Upper lobe of right lung (tissue), 1 donor: ENCODE data around the gene CLEC20A. TPM values are rescaled to one million over a fixed set of nuclear protein-coding genes. Genes with fewer than 3 reads are reported as not detected.
A peak's percentile ranks its signal among the peaks of the same experiment; 100 is the strongest.

Source experiments
- ATAC-seq: fragments of 200-7000 bp; cut with Tn5 transposase; one replicate; pipeline ENCODE4 v1.9.1; 2020; ENCODE audit warnings: mild to moderate bottlenecking, moderate library complexity
- DNase-seq: peaks from one replicate; pipeline ENCODE4 v3.0.0-alpha.2; 2020
- H3K27ac ChIP-seq: fragments of 200-600 bp; one replicate; pipeline ENCODE4 v1.8.0; 2022
- H3K27me3 ChIP-seq: fragments of 200-600 bp; one replicate; pipeline ENCODE4 v1.8.0; 2022; ENCODE audit warnings: mild to moderate bottlenecking
- H3K36me3 ChIP-seq: fragments of 200-600 bp; one replicate; pipeline ENCODE4 v1.8.0; 2022
- H3K4me1 ChIP-seq: fragments of 200-600 bp; one replicate; pipeline ENCODE4 v1.8.0; 2022
- H3K4me3 ChIP-seq: fragments of 200-600 bp; one replicate; pipeline ENCODE4 v1.8.0; 2022; ENCODE audit warnings: mild to moderate bottlenecking
- H3K9me3 ChIP-seq: fragments of 200-600 bp; one replicate; pipeline ENCODE4 v1.8.0; 2022
- intact Hi-C: fragments of 100-400 bp; cut with DNase I; formaldehyde crosslinking; loops from one replicate; pipeline ENCODE4 v1.11.0; 2022
- total RNA-seq: library from RNA; stranded (reverse); fragmentation: NEBNext Ultra II Directional; extraction: Animal tissue kit (Norgen Biotek cat#: 25700); gene quantifications from one replicate; pipeline ENCODE4 v1.2.1, GENCODE V29; 2021
- TF ChIP-seq, protein P1 (sequence below): fragments of 200-600 bp; IDR thresholded peaks from one replicate; pipeline ENCODE4 v1.8.0; 2022; ENCODE audit warnings: antibody characterized with exemption
- donor health status: DM: no; HTN: yes; CAD: no; lungs with severe emphysema.

Gene CLEC20A
- total RNA-seq, 1 donor from 2014 or later = not detected

DNA sequence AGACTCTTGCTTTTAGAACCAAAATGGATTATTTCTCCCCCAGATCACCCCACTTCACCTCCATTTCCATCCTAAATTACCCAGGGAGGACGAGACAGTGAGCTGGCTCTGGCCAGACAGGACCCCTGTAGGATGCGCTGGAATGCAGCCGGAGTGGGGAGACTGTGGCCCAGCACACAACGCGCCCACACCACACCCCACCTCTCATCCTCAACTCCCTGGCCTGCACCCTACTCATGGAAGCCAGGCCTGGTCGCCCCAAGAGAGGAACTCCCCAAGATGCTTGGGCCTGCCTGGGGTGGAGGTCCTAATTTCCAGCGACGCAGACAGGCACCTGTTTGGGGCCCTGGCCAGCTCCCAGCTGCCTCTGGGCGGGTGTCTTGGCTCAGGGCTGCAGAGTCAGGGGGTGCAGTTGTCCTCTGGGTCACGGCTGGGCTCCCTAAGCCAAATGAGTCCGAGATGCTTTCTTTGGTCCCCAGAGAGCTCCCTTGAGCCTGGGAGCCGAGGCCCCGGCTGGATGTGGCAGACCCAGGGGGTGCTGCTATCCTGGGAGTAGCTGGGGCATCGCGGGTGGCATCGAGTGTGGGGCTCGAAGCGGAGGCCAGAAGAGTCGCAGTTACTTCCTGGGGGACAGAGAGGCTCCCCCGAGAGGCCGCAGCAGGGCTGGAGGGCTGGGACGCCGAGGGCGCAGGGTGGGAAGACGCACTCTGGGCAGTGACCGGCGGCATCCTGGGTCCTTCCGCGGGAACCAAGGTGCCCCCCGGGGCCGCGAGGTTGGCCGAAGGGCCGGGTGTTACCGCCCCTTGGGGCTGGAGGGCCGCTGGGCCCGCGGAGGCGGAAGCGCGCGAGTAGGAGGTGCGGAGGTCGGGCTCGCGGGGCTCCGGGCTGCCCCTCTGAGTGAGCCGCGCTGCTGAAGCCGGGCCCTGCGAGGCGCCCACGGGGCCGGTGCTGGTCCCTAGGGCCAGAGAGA lies 10.4 kb downstream of the CLEC20A start:
- TF ChIP-seq, protein P1, sequence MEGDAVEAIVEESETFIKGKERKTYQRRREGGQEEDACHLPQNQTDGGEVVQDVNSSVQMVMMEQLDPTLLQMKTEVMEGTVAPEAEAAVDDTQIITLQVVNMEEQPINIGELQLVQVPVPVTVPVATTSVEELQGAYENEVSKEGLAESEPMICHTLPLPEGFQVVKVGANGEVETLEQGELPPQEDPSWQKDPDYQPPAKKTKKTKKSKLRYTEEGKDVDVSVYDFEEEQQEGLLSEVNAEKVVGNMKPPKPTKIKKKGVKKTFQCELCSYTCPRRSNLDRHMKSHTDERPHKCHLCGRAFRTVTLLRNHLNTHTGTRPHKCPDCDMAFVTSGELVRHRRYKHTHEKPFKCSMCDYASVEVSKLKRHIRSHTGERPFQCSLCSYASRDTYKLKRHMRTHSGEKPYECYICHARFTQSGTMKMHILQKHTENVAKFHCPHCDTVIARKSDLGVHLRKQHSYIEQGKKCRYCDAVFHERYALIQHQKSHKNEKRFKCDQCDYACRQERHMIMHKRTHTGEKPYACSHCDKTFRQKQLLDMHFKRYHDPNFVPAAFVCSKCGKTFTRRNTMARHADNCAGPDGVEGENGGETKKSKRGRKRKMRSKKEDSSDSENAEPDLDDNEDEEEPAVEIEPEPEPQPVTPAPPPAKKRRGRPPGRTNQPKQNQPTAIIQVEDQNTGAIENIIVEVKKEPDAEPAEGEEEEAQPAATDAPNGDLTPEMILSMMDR = no peak
- Histone ChIP-seq H3K9me3 (no peaks in the 10 kb centered on the region), H3K27ac (no peak overlapping the region), H3K4me1 (peaks cover 15% of the 10 kb centered on the region), H3K36me3 (no peaks in the 10 kb centered on the region), H3K4me3 (peak overlapping the region; percentile 40), H3K27me3 (no peaks in the 10 kb centered on the region)
- intact Hi-C loops = no loop called here
- DNase-seq (no peak), ATAC-seq (peak; percentile 66)

DNA sequence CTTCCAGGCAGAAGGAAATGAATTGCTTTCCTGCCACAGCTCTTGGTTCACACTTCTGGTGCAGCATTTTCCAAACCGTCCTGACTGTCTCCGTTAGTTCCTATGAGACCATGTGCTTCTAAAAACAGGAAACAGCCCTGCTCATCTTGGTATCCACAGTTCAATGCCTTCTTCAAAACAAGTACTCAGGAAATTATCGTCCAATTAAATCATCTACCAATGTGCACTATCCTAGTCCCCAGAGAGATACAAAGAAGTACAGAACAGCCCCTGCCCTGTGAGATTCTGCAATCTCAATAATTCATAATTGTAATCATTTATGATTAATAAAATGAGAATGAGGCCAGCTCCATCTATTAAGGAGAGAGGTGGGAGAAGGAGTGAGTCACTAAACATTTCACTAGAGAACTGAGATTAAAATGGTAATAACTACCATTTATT lies 11.2 kb downstream of the CLEC20A start:
- Histone ChIP-seq H3K9me3 (no peaks in the 10 kb centered on the region), H3K36me3 (no peaks in the 10 kb centered on the region), H3K27me3 (no peaks in the 10 kb centered on the region), H3K27ac (no peak overlapping the region), H3K4me1 (peaks cover 15% of the 10 kb centered on the region), H3K4me3 (no peak overlapping the region)
- TF ChIP-seq, protein P1 = no peak
- intact Hi-C loops = no loop called here
- peak; percentile 8 for ATAC-seq
- no peak for DNase-seq

- H3K27me3 ChIP-seq = no peaks in the 10 kb centered on the region
- ATAC-seq (no peak), DNase-seq (no peak)
- H3K27ac ChIP-seq = no peak overlapping the region
- H3K4me1 ChIP-seq = peaks cover 15% of the 10 kb centered on the region
- TF ChIP-seq, protein P1 = no peak
- intact Hi-C loops = no loop called here
- no peaks in the 10 kb centered on the region for H3K9me3 ChIP-seq
- H3K36me3 ChIP-seq = no peaks in the 10 kb centered on the region
- H3K4me3 ChIP-seq = no peak overlapping the region
Measured at GRCh38 chr1:178484698-178485225, 12.0 kb downstream of the CLEC20A start.

DNA sequence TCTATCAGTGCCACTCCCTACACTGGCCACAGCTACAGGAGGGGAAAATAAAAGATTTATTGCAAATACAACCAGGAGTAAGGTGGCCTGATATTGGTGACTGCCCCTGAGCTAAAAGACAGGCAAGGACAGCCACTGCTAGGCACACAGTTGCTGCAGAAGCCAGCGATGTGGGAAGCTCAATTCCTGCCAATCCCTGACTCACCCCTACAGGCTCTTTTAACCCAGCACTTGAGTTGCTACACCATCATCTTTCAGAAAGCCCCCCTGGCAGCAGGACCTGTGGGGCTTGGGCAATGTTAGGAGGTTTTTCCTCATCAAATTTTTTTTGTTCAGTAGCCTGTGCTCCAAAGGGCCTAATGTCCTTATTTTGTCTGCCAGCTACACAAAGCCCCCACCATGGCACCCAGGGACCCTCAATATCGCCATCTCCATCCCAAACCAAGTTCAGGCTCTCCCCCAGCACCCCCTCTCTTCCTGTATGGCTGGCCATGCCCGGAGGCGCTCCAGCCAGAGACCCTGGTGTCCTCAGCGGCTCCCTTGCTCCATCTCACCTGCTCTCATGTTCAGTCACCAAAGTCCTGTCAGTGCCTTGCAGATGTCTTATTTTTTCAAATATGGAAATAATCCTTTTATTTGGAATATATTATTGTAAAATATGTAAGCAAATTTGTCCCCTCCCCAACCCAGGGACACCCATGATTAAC lies 13.4 kb downstream of the CLEC20A start:
- DNase-seq (no peak), ATAC-seq (no peak)
- TF ChIP-seq, protein P1 = no peak
- no peak overlapping the region for H3K27ac ChIP-seq
- no peak overlapping the region for H3K4me3 ChIP-seq
- intact Hi-C loops = no loop called here
- H3K4me1 ChIP-seq = peaks cover 15% of the 10 kb centered on the region
- no peaks in the 10 kb centered on the region for H3K9me3 ChIP-seq
- no peaks in the 10 kb centered on the region for H3K27me3 ChIP-seq
- no peaks in the 10 kb centered on the region for H3K36me3 ChIP-seq

GRCh38 chr1:178477841-178478240 lies 18.9 kb downstream of the CLEC20A start:
- TF ChIP-seq, protein P1 = no peak
- no peaks in the 10 kb centered on the region for H3K9me3 ChIP-seq
- H3K4me1 ChIP-seq = no peaks in the 10 kb centered on the region
- DNase-seq (no peak), ATAC-seq (peak; percentile 49)
- no peak overlapping the region for H3K4me3 ChIP-seq
- H3K36me3 ChIP-seq = peaks cover 15% of the 10 kb centered on the region
- intact Hi-C loops = no loop called here
- no peaks in the 10 kb centered on the region for H3K27me3 ChIP-seq
- no peak overlapping the region for H3K27ac ChIP-seq
